Prostate gland (tissue), 2 donors: ENCODE results near the gene CBFA2T3. TPM values are rescaled to one million over a fixed set of nuclear protein-coding genes. Genes with fewer than 3 reads are reported as not detected.

Experiments
- DNase-seq: peaks from one replicate; pipeline ENCODE4 v3.0.0-alpha.2; 2019; ENCODE audit warnings: low spot score
- H3K27ac ChIP-seq, 2 donors: fragments of 200-600 bp; sonication (generic); 2 replicates each; pipeline ENCODE4 v1.5.1; 2017 to 2019
- H3K27me3 ChIP-seq: fragments of 200-600 bp; sonication (generic); replicated peaks from 2 replicates; pipeline ENCODE4 v1.5.1; 2019; ENCODE audit not compliant: insufficient read depth
- H3K36me3 ChIP-seq, 2 donors: fragments of 200-600 bp; sonication (generic); 1 replicate in 1 of 2; 2 replicates in 1 of 2; pipeline versions ENCODE4 v1.5.1 to v1.8.1; 2017 to 2019
- H3K4me1 ChIP-seq: fragments of 200-600 bp; sonication (generic); replicated peaks from 2 replicates; pipeline ENCODE4 v1.5.1; 2019
- H3K4me3 ChIP-seq, 2 donors: fragments of 200-600 bp; sonication (generic); 2 replicates each; pipeline ENCODE4 v1.5.1; 2017 to 2019
- H3K9me3 ChIP-seq: fragments of 200-600 bp; sonication (generic); 2 replicates; pipeline ENCODE4 v1.5.1; 2017
- POLR2A ChIP-seq: fragments of 450-650 bp; IDR thresholded peaks from one replicate; pipeline ENCODE4 v1.6.1; 2016; ENCODE audit warnings: antibody characterized with exemption, mild to moderate bottlenecking
- POLR2AphosphoS5 ChIP-seq: sonication (generic); formaldehyde crosslinking; IDR thresholded peaks from one replicate; pipeline ENCODE4 v1.6.1; 2017; ENCODE audit warnings: antibody characterized with exemption
- WGBS: methylation state at CpG from one replicate; pipeline ENCODE4 v1.1.5; 2018; 5-methylcytosine and 5-hydroxymethylcytosine counted together
- intact Hi-C: fragments of 100-400 bp; cut with DNase I; formaldehyde crosslinking; loops from one replicate; pipeline ENCODE4 v1.14.2; 2022
- total RNA-seq, 2 donors: library from RNA; depleted of rRNA; stranded (reverse); fragments of >200 nt; gene quantifications; one replicate each; pipeline ENCODE4 v1.1.0, GENCODE V29; 2016
- TF ChIP-seq, protein P1 (sequence below), 4 experiments: fragments of 200-600 bp in 2 of 4; fragments of 450-650 bp in 2 of 4; sonication (generic) in 2 of 4; IDR thresholded peaks; 1 replicate in 3 of 4; 2 replicates in 1 of 4; pipeline ENCODE4 v1.5.1; 2016 to 2019; ENCODE audit warnings: antibody characterized with exemption in 4 of 4, mild to moderate bottlenecking in 2 of 4, moderate library complexity in 2 of 4

CBFA2T3 gene
- total RNA-seq, 2 donors from 2014 or later, result 4.5 to 8.7 TPM

GRCh38 chr16:88989852-88990547 is 13.0 kb upstream of the CBFA2T3 start:
- TF ChIP-seq, protein P1, sequence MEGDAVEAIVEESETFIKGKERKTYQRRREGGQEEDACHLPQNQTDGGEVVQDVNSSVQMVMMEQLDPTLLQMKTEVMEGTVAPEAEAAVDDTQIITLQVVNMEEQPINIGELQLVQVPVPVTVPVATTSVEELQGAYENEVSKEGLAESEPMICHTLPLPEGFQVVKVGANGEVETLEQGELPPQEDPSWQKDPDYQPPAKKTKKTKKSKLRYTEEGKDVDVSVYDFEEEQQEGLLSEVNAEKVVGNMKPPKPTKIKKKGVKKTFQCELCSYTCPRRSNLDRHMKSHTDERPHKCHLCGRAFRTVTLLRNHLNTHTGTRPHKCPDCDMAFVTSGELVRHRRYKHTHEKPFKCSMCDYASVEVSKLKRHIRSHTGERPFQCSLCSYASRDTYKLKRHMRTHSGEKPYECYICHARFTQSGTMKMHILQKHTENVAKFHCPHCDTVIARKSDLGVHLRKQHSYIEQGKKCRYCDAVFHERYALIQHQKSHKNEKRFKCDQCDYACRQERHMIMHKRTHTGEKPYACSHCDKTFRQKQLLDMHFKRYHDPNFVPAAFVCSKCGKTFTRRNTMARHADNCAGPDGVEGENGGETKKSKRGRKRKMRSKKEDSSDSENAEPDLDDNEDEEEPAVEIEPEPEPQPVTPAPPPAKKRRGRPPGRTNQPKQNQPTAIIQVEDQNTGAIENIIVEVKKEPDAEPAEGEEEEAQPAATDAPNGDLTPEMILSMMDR (IDR thresholded peaks at IDR 0.05), result no peak
- TF ChIP-seq POLR2A, result no peak
- H3K9me3 ChIP-seq, result no peaks in the 10 kb centered on the region
- intact Hi-C loops, result no loop called here
- 84% methylated on average over 25 of the region's 26 CpGs for WGBS
- peaks cover 8% of the 10 kb centered on the region for H3K27me3 ChIP-seq
- no peaks in the 10 kb centered on the region for H3K36me3 ChIP-seq
- H3K4me3 ChIP-seq, result no peak overlapping the region
- DNase-seq, result no peak
- no peaks in the 10 kb centered on the region for H3K4me1 ChIP-seq
- no peak overlapping the region for H3K27ac ChIP-seq

GRCh38 chr16:88988980-88989811 is 12.2 kb upstream of the CBFA2T3 start:
- Histone ChIP-seq H3K4me3 (no peak overlapping the region), H3K27me3 (peaks cover 4% of the 10 kb centered on the region), H3K36me3 (no peaks in the 10 kb centered on the region), H3K27ac (no peak overlapping the region), H3K9me3 (no peaks in the 10 kb centered on the region), H3K4me1 (no peaks in the 10 kb centered on the region)
- no peak for DNase-seq
- TF ChIP-seq POLR2AphosphoS5, result no peak
- TF ChIP-seq POLR2A, result no peak
- TF ChIP-seq, protein P1 (IDR thresholded peaks at IDR 0.05), result no peak
- WGBS, result 74% methylated on average over 44 of the region's 44 CpGs
- intact Hi-C loops, result no loop called here

GRCh38 chr16:88985521-88985920 is 8.5 kb upstream of the CBFA2T3 start:
- no peak overlapping the region for H3K27ac ChIP-seq
- H3K4me3 ChIP-seq, result no peak overlapping the region
- H3K9me3 ChIP-seq, result no peaks in the 10 kb centered on the region
- 82% methylated on average over 11 of the region's 13 CpGs for WGBS
- no peaks in the 10 kb centered on the region for H3K27me3 ChIP-seq
- no peaks in the 10 kb centered on the region for H3K4me1 ChIP-seq
- H3K36me3 ChIP-seq, result no peaks in the 10 kb centered on the region
- TF ChIP-seq, protein P1 (IDR thresholded peaks at IDR 0.05), result no peak
- TF ChIP-seq POLR2AphosphoS5, result no peak
- no peak for DNase-seq
- intact Hi-C loops, result no loop called here

DNA sequence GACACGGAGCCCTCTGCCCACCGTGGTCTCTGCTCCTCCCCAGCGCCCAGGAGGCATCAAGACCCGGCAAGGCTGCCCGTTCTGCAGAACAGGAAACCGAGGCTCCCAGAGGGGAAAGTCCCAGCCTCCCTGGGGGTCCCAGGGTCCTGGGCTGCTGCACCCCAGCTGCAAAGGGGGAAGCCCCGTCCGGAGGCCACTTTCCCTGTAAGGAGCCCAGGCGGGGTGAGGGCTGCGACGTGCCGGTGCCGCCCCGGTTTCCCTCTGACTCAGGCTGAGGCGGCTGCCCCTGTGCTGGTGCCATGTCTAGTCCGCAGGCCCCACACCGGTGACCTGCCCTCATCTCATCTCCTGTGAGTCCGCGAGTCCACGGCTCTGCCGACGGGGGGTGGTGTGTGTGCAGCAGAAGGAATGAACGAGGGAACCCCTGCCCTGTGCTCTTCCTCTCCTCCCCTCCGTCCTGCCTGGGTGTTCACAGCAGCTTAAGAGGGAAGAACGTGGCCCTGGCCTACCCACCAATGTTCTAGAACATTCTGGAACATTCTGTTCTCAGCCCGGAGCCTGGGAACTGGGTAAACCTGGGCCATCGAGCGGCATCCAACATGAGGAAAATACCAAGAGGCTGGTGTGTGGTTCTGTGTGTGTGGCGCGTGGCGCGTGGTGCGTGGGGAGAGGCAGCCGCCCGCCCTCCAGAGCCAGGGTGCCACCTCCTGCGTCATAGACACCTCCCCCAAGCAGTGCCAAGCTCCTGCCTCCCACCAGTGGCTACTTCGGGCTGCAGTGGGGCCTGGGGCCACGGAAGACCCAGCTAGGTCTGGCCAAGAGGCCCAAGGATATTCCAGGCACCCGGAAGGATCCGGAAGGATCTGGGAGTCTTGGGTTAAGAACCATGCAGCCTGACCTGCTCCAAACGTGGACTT is 7.0 kb upstream of the CBFA2T3 start:
- Histone ChIP-seq H3K27me3 (no peaks in the 10 kb centered on the region), H3K4me3 (no peak overlapping the region), H3K27ac (no peak overlapping the region), H3K36me3 (no peaks in the 10 kb centered on the region), H3K4me1 (no peaks in the 10 kb centered on the region), H3K9me3 (no peaks in the 10 kb centered on the region)
- intact Hi-C loops, result no loop called here
- whole genome bisulfite sequencing, result 82% methylated on average over 40 of the region's 41 CpGs
- TF ChIP-seq POLR2AphosphoS5 (no peak), POLR2A (no peak)
- TF ChIP-seq, protein P1 (IDR thresholded peaks at IDR 0.05), result no peak
- DNase-seq, result no peak
